Measurements from ENCODE around the gene ITGAX.

DNA sequence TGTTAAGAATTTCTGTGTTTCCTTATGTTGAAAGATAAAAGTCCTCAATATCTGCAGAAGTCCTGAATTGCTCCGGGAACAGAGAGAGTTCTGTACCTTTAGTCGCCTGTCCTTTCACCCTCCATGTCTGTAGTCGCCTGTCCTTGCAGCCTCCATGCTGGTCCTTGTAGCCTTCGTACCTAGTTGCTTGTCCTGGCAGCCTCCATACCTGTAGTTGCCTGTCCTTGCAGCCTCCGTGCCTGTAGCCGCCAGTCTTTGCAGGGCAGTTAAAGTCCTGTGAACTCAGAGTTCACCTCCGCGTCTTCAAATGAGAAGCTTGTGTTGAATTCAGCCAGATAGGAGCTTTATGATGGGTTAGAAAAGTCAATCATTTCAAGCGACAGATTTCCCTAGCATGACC is 19.5 kb upstream of the ITGAX start:
- TF ChIP-seq, protein P1, sequence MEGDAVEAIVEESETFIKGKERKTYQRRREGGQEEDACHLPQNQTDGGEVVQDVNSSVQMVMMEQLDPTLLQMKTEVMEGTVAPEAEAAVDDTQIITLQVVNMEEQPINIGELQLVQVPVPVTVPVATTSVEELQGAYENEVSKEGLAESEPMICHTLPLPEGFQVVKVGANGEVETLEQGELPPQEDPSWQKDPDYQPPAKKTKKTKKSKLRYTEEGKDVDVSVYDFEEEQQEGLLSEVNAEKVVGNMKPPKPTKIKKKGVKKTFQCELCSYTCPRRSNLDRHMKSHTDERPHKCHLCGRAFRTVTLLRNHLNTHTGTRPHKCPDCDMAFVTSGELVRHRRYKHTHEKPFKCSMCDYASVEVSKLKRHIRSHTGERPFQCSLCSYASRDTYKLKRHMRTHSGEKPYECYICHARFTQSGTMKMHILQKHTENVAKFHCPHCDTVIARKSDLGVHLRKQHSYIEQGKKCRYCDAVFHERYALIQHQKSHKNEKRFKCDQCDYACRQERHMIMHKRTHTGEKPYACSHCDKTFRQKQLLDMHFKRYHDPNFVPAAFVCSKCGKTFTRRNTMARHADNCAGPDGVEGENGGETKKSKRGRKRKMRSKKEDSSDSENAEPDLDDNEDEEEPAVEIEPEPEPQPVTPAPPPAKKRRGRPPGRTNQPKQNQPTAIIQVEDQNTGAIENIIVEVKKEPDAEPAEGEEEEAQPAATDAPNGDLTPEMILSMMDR (IDR thresholded peaks at IDR 0.05) = no peak
- no peak for TF ChIP-seq POLR2A (IDR thresholded peaks at IDR 0.05)
